Measurements from ENCODE around the gene INSR.

DNA sequence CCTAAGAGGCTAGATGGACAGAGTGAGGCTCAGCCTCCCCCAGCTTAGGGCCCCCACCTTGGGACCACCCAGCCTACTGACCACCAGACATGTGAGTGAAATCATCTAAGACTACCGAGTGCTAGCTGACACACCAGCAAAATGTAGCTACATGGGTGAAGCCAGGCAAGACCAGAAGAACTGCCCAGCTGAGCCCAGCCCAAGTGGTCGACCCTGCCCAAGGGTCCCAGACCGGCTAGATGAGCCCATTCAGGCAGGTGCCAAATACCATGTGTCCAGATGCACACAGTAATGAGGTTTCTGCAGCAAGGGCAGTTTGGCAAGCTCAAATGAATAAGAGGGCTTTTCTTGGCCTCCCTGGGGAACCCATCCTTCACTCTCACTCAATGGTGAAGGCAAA, 168.1 kb downstream of the INSR start:
- no peak for TF ChIP-seq MXI1 (IDR thresholded peaks at IDR 0.05; ENCODE audit: low read depth, low read length)
- TF ChIP-seq, protein P1, sequence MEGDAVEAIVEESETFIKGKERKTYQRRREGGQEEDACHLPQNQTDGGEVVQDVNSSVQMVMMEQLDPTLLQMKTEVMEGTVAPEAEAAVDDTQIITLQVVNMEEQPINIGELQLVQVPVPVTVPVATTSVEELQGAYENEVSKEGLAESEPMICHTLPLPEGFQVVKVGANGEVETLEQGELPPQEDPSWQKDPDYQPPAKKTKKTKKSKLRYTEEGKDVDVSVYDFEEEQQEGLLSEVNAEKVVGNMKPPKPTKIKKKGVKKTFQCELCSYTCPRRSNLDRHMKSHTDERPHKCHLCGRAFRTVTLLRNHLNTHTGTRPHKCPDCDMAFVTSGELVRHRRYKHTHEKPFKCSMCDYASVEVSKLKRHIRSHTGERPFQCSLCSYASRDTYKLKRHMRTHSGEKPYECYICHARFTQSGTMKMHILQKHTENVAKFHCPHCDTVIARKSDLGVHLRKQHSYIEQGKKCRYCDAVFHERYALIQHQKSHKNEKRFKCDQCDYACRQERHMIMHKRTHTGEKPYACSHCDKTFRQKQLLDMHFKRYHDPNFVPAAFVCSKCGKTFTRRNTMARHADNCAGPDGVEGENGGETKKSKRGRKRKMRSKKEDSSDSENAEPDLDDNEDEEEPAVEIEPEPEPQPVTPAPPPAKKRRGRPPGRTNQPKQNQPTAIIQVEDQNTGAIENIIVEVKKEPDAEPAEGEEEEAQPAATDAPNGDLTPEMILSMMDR (IDR thresholded peaks at IDR 0.05): no peak
- TF ChIP-seq TAF1 (IDR thresholded peaks at IDR 0.05; ENCODE audit: borderline replicate concordance, low read depth, low read length): no peak
- no peak for TF ChIP-seq RCOR1 (IDR thresholded peaks at IDR 0.05; ENCODE audit: low read length)
- no peak for TF ChIP-seq POLR2AphosphoS5 (IDR thresholded peaks at IDR 0.05; ENCODE audit: low read depth, low read length)
- no peak for TF ChIP-seq JUND (IDR thresholded peaks at IDR 0.05)
- no peak for TF ChIP-seq YY1 (IDR thresholded peaks at IDR 0.05; ENCODE audit: low read depth)
- TF ChIP-seq, protein P2, sequence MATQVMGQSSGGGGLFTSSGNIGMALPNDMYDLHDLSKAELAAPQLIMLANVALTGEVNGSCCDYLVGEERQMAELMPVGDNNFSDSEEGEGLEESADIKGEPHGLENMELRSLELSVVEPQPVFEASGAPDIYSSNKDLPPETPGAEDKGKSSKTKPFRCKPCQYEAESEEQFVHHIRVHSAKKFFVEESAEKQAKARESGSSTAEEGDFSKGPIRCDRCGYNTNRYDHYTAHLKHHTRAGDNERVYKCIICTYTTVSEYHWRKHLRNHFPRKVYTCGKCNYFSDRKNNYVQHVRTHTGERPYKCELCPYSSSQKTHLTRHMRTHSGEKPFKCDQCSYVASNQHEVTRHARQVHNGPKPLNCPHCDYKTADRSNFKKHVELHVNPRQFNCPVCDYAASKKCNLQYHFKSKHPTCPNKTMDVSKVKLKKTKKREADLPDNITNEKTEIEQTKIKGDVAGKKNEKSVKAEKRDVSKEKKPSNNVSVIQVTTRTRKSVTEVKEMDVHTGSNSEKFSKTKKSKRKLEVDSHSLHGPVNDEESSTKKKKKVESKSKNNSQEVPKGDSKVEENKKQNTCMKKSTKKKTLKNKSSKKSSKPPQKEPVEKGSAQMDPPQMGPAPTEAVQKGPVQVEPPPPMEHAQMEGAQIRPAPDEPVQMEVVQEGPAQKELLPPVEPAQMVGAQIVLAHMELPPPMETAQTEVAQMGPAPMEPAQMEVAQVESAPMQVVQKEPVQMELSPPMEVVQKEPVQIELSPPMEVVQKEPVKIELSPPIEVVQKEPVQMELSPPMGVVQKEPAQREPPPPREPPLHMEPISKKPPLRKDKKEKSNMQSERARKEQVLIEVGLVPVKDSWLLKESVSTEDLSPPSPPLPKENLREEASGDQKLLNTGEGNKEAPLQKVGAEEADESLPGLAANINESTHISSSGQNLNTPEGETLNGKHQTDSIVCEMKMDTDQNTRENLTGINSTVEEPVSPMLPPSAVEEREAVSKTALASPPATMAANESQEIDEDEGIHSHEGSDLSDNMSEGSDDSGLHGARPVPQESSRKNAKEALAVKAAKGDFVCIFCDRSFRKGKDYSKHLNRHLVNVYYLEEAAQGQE (IDR thresholded peaks at IDR 0.05; ENCODE audit: low read depth, low read length): no peak
- no peak for TF ChIP-seq TCF12 (IDR thresholded peaks at IDR 0.05)
- no peak for TF ChIP-seq EP300 (IDR thresholded peaks at IDR 0.05; ENCODE audit: borderline replicate concordance in 1 of 2, low read depth in 1 of 2, low read length in 1 of 2)
- TF ChIP-seq, protein P3, sequence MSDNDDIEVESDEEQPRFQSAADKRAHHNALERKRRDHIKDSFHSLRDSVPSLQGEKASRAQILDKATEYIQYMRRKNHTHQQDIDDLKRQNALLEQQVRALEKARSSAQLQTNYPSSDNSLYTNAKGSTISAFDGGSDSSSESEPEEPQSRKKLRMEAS (IDR thresholded peaks at IDR 0.05; ENCODE audit: low read depth): no peak
- no peak for TF ChIP-seq NRF1 (IDR thresholded peaks at IDR 0.05; ENCODE audit: low read depth, low read length)
- no peak for TF ChIP-seq MEF2A (IDR thresholded peaks at IDR 0.05; ENCODE audit: borderline replicate concordance, low read depth)
